Fibroblast of the aortic adventitia (primary cell): Measurements from ENCODE around the gene PMEPA1. TPM values are rescaled to one million over a fixed set of nuclear protein-coding genes. Genes with fewer than 3 reads are reported as not detected.

ENCODE experiments used
- DNase-seq: peaks from one replicate; pipeline ENCODE4 v3.0.0-alpha.2; 2010; ENCODE audit warnings: low read depth
- H3K4me3 ChIP-seq: 2 replicates; pipeline ENCODE4 v1.5.1; 2011; ENCODE audit warnings: low read depth, mild to moderate bottlenecking, control low read depth, low read length, moderate library complexity
- CTCF ChIP-seq: IDR thresholded peaks from 2 replicates; pipeline ENCODE4 v1.5.1; 2011; ENCODE audit warnings: mild to moderate bottlenecking, low read length, control low read depth, inconsistent platforms; ENCODE audit not compliant: insufficient read depth
- total RNA-seq: library from RNA; depleted of rRNA; stranded (reverse); fragments of >200 nt; gene quantifications from 2 replicates; pipeline ENCODE4 v1.2.3, GENCODE V29; 2012; ENCODE audit warnings: low replicate concordance

PMEPA1 gene
- total RNA-seq, 1 donor, result 1.4 TPM

- no peak overlapping the region for H3K4me3 ChIP-seq
- TF ChIP-seq CTCF, result no peak
- no peak for DNase-seq
Observed at GRCh38 chr20:57657535-57658446, 52.0 kb downstream of the PMEPA1 start.

- no peak overlapping the region for H3K4me3 ChIP-seq
- DNase-seq, result no peak
- no peak for TF ChIP-seq CTCF
Observed at GRCh38 chr20:57656821-57657534, 52.8 kb downstream of the PMEPA1 start.

GRCh38 chr20:57656252-57656820, 53.5 kb downstream of the PMEPA1 start:
- no peak overlapping the region for H3K4me3 ChIP-seq
- no peak for TF ChIP-seq CTCF
- no peak for DNase-seq

GRCh38 chr20:57655809-57656155, 54.0 kb downstream of the PMEPA1 start:
- no peak overlapping the region for H3K4me3 ChIP-seq
- no peak for DNase-seq
- TF ChIP-seq CTCF, result no peak

GRCh38 chr20:57654998-57655808, 54.6 kb downstream of the PMEPA1 start:
- H3K4me3 ChIP-seq, result no peak overlapping the region
- DNase-seq, result no peak
- no peak for TF ChIP-seq CTCF

GRCh38 chr20:57654363-57654997, 55.3 kb downstream of the PMEPA1 start:
- peak; percentile 68 for DNase-seq
- no peak overlapping the region for H3K4me3 ChIP-seq
- peak; percentile 92 for TF ChIP-seq CTCF
